Neural cell (in vitro differentiated cells): ENCODE results near the gene ATPAF1. TPM values are rescaled to one million over a fixed set of nuclear protein-coding genes. Genes with fewer than 3 reads are reported as not detected.

Source experiments
- H2AFZ ChIP-seq: fragments of 200-600, 300-800 bp; sonication (generic), shearing (Covaris generic); 2 replicates; pipeline ENCODE4 v1.6.0; 2014; ENCODE audit warnings: low read depth, mild to moderate bottlenecking, antibody characterized with exemption, low read length, moderate library complexity
- H3F3A ChIP-seq: fragments of 200-600 bp; shearing (Covaris generic); 2 replicates; pipeline ENCODE4 v1.6.1; 2016; ENCODE audit warnings: mild to moderate bottlenecking, moderate library complexity, mixed read lengths, antibody characterized with exemption, low read length; ENCODE audit not compliant: insufficient read depth, poor library complexity, severe bottlenecking
- H3K27ac ChIP-seq: fragments of 200-600, 300-800 bp; sonication (generic), shearing (Covaris generic); 2 replicates; pipeline ENCODE4 v1.5.1; 2014; ENCODE audit warnings: mild to moderate bottlenecking, low read length, moderate library complexity
- H3K27me3 ChIP-seq: fragments of 300-800, 200-600 bp; sonication (generic), shearing (Covaris generic); 2 replicates; pipeline ENCODE4 v1.6.0; 2014; ENCODE audit warnings: mild to moderate bottlenecking, low read depth, low read length, moderate library complexity; ENCODE audit not compliant: insufficient read depth
- H3K36me3 ChIP-seq: fragments of 300-800, 200-600 bp; sonication (generic), shearing (Covaris generic); 2 replicates; pipeline ENCODE4 v1.5.1; 2014; ENCODE audit warnings: mild to moderate bottlenecking, antibody characterized with exemption, low read length, moderate library complexity; ENCODE audit not compliant: insufficient read depth
- H3K4me2 ChIP-seq: fragments of 300-800, 200-600 bp; sonication (generic), shearing (Covaris generic); 2 replicates; pipeline ENCODE4 v1.6.0; 2014; ENCODE audit warnings: mild to moderate bottlenecking, low read length
- H3K4me3 ChIP-seq: fragments of 300-800, 200-600 bp; sonication (generic), shearing (Covaris generic); 2 replicates; pipeline ENCODE4 v1.5.1; 2014; ENCODE audit warnings: mild to moderate bottlenecking, low read length, moderate library complexity
- H3K79me2 ChIP-seq: fragments of 200-600 bp; shearing (Covaris generic); replicated peaks from 2 replicates; pipeline ENCODE4 v1.6.0; 2014; ENCODE audit warnings: mild to moderate bottlenecking, low read length, moderate library complexity; ENCODE audit not compliant: insufficient read depth
- H3K9ac ChIP-seq: fragments of 300-800, 200-600 bp; sonication (generic), shearing (Covaris generic); 2 replicates; pipeline ENCODE4 v1.6.1; 2016; ENCODE audit warnings: mild to moderate bottlenecking, low read length, mixed read lengths
- H3K9me2 ChIP-seq: fragments of 200-600 bp; shearing (Covaris generic); 2 replicates; pipeline ENCODE4 v1.6.1; 2016; ENCODE audit warnings: mild to moderate bottlenecking, low read length, mixed read lengths; ENCODE audit not compliant: insufficient read depth
- H3K9me3 ChIP-seq: fragments of 200-600, 300-800 bp; sonication (generic), shearing (Covaris generic); 2 replicates; pipeline ENCODE4 v1.6.1; 2016; ENCODE audit warnings: mild to moderate bottlenecking, mixed run types, low read length, moderate library complexity, mixed read lengths
- H4K20me1 ChIP-seq: fragments of 200-600 bp; shearing (Covaris generic); 2 replicates; pipeline ENCODE4 v1.6.1; 2016; ENCODE audit warnings: mild to moderate bottlenecking, mixed run types; ENCODE audit not compliant: insufficient read depth
- CTCF ChIP-seq: fragments of 450-650 bp; IDR thresholded peaks from 2 replicates; pipeline ENCODE4 v1.5.1; 2014; ENCODE audit warnings: antibody characterized with exemption, mild to moderate bottlenecking, moderate library complexity; ENCODE audit not compliant: poor library complexity, severe bottlenecking
- EP300 ChIP-seq: fragments of 450-650 bp; conservative IDR thresholded peaks from 2 replicates; pipeline ENCODE4 v1.6.1; 2014; ENCODE audit warnings: antibody characterized with exemption, mild to moderate bottlenecking, moderate library complexity; ENCODE audit not compliant: poor library complexity, severe bottlenecking
- EZH2 ChIP-seq: fragments of 200-600, 300-800 bp; shearing (Covaris generic), sonication (generic); IDR thresholded peaks from 2 replicates; pipeline ENCODE4 v1.6.1; 2014; ENCODE audit warnings: antibody characterized with exemption, low read length, borderline replicate concordance, mild to moderate bottlenecking; ENCODE audit not compliant: insufficient read depth, poor library complexity, severe bottlenecking
- MXI1 ChIP-seq: fragments of 450-650 bp; conservative IDR thresholded peaks from 2 replicates; pipeline ENCODE4 v1.6.1; 2014; ENCODE audit warnings: antibody characterized with exemption, mild to moderate bottlenecking; ENCODE audit not compliant: poor library complexity, severe bottlenecking
- POLR2AphosphoS5 ChIP-seq: IDR thresholded peaks from 2 replicates; pipeline ENCODE4 v1.6.1; 2012
- RAD21 ChIP-seq: fragments of 450-650 bp; conservative IDR thresholded peaks from 2 replicates; pipeline ENCODE4 v1.6.1; 2014; ENCODE audit warnings: antibody characterized with exemption, mild to moderate bottlenecking, moderate library complexity
- REST ChIP-seq: IDR thresholded peaks from 2 replicates; pipeline ENCODE4 v1.6.1; 2012; ENCODE audit warnings: borderline replicate concordance
- SMC3 ChIP-seq: fragments of 450-650 bp; conservative IDR thresholded peaks from 2 replicates; pipeline ENCODE4 v1.6.1; 2014; ENCODE audit warnings: antibody characterized with exemption, mild to moderate bottlenecking, moderate library complexity; ENCODE audit not compliant: poor library complexity
- TAF1 ChIP-seq: IDR thresholded peaks from 2 replicates; pipeline ENCODE4 v1.6.1; 2012; ENCODE audit warnings: low read depth
- polyA plus RNA-seq: library from polyadenylated mRNA; depleted of rRNA; stranded (reverse); fragments of >200 nt; gene quantifications from 2 replicates; pipeline ENCODE4 v1.2.3, GENCODE V29; 2014

Gene ATPAF1
- polyA plus RNA-seq, 1 donor from 2014 or later, result 80.7 TPM

GRCh38 chr1:46646331-46646730, 21.8 kb downstream of the ATPAF1 start:
- no peaks in the 10 kb centered on the region for H4K20me1 ChIP-seq
- peaks cover 6% of the 10 kb centered on the region for H3K9me3 ChIP-seq
- H3K9me2 ChIP-seq, result no peaks in the 10 kb centered on the region
- no peaks in the 10 kb centered on the region for H3F3A ChIP-seq
- no peak overlapping the region for H3K9ac ChIP-seq
- H2AFZ ChIP-seq, result no peak overlapping the region
- no peaks in the 10 kb centered on the region for H3K79me2 ChIP-seq
- peaks cover 23% of the 10 kb centered on the region for H3K36me3 ChIP-seq
- no peak overlapping the region for H3K4me3 ChIP-seq
- no peak overlapping the region for H3K4me2 ChIP-seq
- H3K27me3 ChIP-seq, result no peaks in the 10 kb centered on the region
- no peak overlapping the region for H3K27ac ChIP-seq
- TF ChIP-seq RAD21 (no peak), EZH2 (no peak), MXI1 (no peak), SMC3 (no peak), TAF1 (no peak), POLR2AphosphoS5 (no peak), REST (no peak)

- no peak for TF ChIP-seq RAD21
- TF ChIP-seq POLR2AphosphoS5, result no peak
- TF ChIP-seq MXI1, result no peak
- no peak for TF ChIP-seq EZH2
- no peak for TF ChIP-seq CTCF
- TF ChIP-seq EP300, result no peak
- no peak for TF ChIP-seq REST
- H3K27ac ChIP-seq, result no peak overlapping the region
- H3K4me2 ChIP-seq, result no peak overlapping the region
- H3K4me3 ChIP-seq, result no peak overlapping the region
- H3K9me2 ChIP-seq, result no peaks in the 10 kb centered on the region
- no peak overlapping the region for H2AFZ ChIP-seq
- no peaks in the 10 kb centered on the region for H3F3A ChIP-seq
- H3K9ac ChIP-seq, result no peak overlapping the region
- H3K79me2 ChIP-seq, result no peaks in the 10 kb centered on the region
- H3K9me3 ChIP-seq, result peaks cover 6% of the 10 kb centered on the region
- no peaks in the 10 kb centered on the region for H3K27me3 ChIP-seq
- H4K20me1 ChIP-seq, result no peaks in the 10 kb centered on the region
- peaks cover 23% of the 10 kb centered on the region for H3K36me3 ChIP-seq
Measured at GRCh38 chr1:46645815-46646214, 22.3 kb downstream of the ATPAF1 start.
